SK-N-SH treated with all-trans-retinoic acid at 6 μM for 48 hours (cell line): Measurements from ENCODE around the gene EXOC4.

Source experiments
- ATAC-seq: fragments of 200-7000 bp; cut with Tn5 transposase; 3 replicates; pipeline ENCODE4 v1.9.1; 2020; ENCODE audit warnings: mild to moderate bottlenecking, moderate library complexity
- ARNTL ChIP-seq: fragments of 450-650 bp; formaldehyde crosslinking; IDR thresholded peaks from 2 replicates; pipeline ENCODE4 v1.5.0; 2020; ENCODE audit warnings: low read depth, mild to moderate bottlenecking, moderate library complexity, borderline replicate concordance
- BACH2 ChIP-seq: fragments of 250-450 bp; sonication (Bioruptor Pico); IDR thresholded peaks from 2 replicates; pipeline ENCODE4 v1.9.0; 2021; ENCODE audit warnings: mild to moderate bottlenecking, borderline replicate concordance
- CSDC2 ChIP-seq: fragments of 250-450 bp; sonication (Bioruptor Pico); IDR thresholded peaks from 2 replicates; pipeline ENCODE4 v1.5.0; 2020; ENCODE audit warnings: mild to moderate bottlenecking, moderate library complexity
- ESRRG ChIP-seq: fragments of 250-450 bp; sonication (Bioruptor Pico); IDR thresholded peaks from 2 replicates; pipeline ENCODE4 v1.6.1; 2021; ENCODE audit warnings: mild to moderate bottlenecking
- GLIS3 ChIP-seq: fragments of 250-450 bp; sonication (Bioruptor Pico); IDR thresholded peaks from 2 replicates; pipeline ENCODE4 v1.5.0; 2020; ENCODE audit warnings: mild to moderate bottlenecking, moderate library complexity
- ISL1 ChIP-seq: fragments of 250-450 bp; sonication (Bioruptor Pico); IDR thresholded peaks from 2 replicates; pipeline ENCODE4 v2.1.2; 2022; ENCODE audit warnings: mild to moderate bottlenecking, moderate library complexity
- OSR1 ChIP-seq: fragments of 250-450 bp; sonication (Bioruptor Pico); IDR thresholded peaks from 2 replicates; pipeline ENCODE4 v1.8.0; 2022; ENCODE audit warnings: moderate library complexity, mild to moderate bottlenecking, inconsistent platforms
- PPARA ChIP-seq: fragments of 250-450 bp; sonication (Bioruptor Pico); IDR thresholded peaks from 2 replicates; pipeline ENCODE4 v1.5.0; 2020; ENCODE audit warnings: mild to moderate bottlenecking, borderline replicate concordance
- RARB ChIP-seq: fragments of 250-450 bp; sonication (Bioruptor Pico); IDR thresholded peaks from 2 replicates; pipeline ENCODE4 v1.8.0; 2021; ENCODE audit warnings: mild to moderate bottlenecking, moderate library complexity
- SNAI2 ChIP-seq: fragments of 250-450 bp; sonication (Bioruptor Pico); IDR thresholded peaks from 2 replicates; pipeline ENCODE4 v1.5.0; 2020; ENCODE audit warnings: mild to moderate bottlenecking, moderate library complexity
- ZC3H10 ChIP-seq: fragments of 250-450 bp; sonication (Bioruptor Pico); IDR thresholded peaks from 2 replicates; pipeline ENCODE4 v1.5.1; 2021; ENCODE audit warnings: mild to moderate bottlenecking, moderate library complexity
- ZFP3 ChIP-seq: fragments of 250-450 bp; sonication (Bioruptor Pico); IDR thresholded peaks from 2 replicates; pipeline ENCODE4 v1.5.0; 2020; ENCODE audit warnings: mild to moderate bottlenecking, moderate library complexity
- ZFP30 ChIP-seq: fragments of 450-650 bp; formaldehyde crosslinking; IDR thresholded peaks from 2 replicates; pipeline ENCODE4 v1.5.0; 2022; ENCODE audit warnings: mild to moderate bottlenecking, moderate library complexity
- ZNF565 ChIP-seq: fragments of 450-650 bp; formaldehyde crosslinking; conservative IDR thresholded peaks from 2 replicates; pipeline ENCODE4 v1.5.0; 2020; ENCODE audit warnings: low read depth, mild to moderate bottlenecking, moderate library complexity
- ZNF70 ChIP-seq: fragments of 450-650 bp; formaldehyde crosslinking; IDR thresholded peaks from 2 replicates; pipeline ENCODE4 v1.5.0; 2020; ENCODE audit warnings: mild to moderate bottlenecking, moderate library complexity
- TF ChIP-seq, protein P1 (sequence below): fragments of 250-450 bp; sonication (Bioruptor Pico); IDR thresholded peaks from 2 replicates; pipeline ENCODE4 v1.5.0; 2020; ENCODE audit warnings: mild to moderate bottlenecking, moderate library complexity
- TF ChIP-seq, protein P2 (sequence below): fragments of 250-450 bp; sonication (Bioruptor Pico); IDR thresholded peaks from 2 replicates; pipeline ENCODE4 v1.5.1; 2021; ENCODE audit warnings: mild to moderate bottlenecking, moderate library complexity
- TF ChIP-seq, protein P3 (sequence below): fragments of 250-450 bp; sonication (Bioruptor Pico); IDR thresholded peaks from 2 replicates; pipeline ENCODE4 v1.8.0; 2020; ENCODE audit warnings: mild to moderate bottlenecking, moderate library complexity, borderline replicate concordance
- TF ChIP-seq, protein P4 (sequence below): fragments of 250-450 bp; sonication (Bioruptor Pico); IDR thresholded peaks from 2 replicates; pipeline ENCODE4 v1.5.1; 2020; ENCODE audit warnings: low read depth, mild to moderate bottlenecking, moderate library complexity

EXOC4 gene

DNA sequence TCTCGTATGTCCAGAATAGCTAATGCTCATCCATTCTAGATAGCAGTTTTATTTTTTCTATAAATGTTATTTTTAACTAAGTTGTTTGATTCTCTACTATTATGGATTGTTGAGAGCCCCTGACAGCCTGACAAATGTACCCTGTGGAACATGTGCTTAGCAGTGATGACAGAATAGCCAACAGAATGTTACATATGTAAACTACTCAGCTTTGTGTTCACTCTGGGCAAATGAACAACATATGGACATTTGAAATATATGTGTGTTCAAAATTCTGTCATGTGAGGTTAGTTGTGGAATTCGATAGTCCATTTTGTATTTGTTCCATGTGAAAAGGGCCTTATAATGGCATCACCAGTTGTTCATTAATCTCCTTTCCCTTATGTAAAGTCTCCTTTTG is 199.7 kb downstream of the EXOC4 start:
- 0 out of 3 replicates have a peak, but pooled peaks have one; percentile 22 for ATAC-seq
- TF ChIP-seq, protein P1, sequence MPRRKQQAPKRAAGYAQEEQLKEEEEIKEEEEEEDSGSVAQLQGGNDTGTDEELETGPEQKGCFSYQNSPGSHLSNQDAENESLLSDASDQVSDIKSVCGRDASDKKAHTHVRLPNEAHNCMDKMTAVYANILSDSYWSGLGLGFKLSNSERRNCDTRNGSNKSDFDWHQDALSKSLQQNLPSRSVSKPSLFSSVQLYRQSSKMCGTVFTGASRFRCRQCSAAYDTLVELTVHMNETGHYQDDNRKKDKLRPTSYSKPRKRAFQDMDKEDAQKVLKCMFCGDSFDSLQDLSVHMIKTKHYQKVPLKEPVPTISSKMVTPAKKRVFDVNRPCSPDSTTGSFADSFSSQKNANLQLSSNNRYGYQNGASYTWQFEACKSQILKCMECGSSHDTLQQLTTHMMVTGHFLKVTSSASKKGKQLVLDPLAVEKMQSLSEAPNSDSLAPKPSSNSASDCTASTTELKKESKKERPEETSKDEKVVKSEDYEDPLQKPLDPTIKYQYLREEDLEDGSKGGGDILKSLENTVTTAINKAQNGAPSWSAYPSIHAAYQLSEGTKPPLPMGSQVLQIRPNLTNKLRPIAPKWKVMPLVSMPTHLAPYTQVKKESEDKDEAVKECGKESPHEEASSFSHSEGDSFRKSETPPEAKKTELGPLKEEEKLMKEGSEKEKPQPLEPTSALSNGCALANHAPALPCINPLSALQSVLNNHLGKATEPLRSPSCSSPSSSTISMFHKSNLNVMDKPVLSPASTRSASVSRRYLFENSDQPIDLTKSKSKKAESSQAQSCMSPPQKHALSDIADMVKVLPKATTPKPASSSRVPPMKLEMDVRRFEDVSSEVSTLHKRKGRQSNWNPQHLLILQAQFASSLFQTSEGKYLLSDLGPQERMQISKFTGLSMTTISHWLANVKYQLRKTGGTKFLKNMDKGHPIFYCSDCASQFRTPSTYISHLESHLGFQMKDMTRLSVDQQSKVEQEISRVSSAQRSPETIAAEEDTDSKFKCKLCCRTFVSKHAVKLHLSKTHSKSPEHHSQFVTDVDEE (CRISPR knock-in tag): no peak
- TF ChIP-seq, protein P2, sequence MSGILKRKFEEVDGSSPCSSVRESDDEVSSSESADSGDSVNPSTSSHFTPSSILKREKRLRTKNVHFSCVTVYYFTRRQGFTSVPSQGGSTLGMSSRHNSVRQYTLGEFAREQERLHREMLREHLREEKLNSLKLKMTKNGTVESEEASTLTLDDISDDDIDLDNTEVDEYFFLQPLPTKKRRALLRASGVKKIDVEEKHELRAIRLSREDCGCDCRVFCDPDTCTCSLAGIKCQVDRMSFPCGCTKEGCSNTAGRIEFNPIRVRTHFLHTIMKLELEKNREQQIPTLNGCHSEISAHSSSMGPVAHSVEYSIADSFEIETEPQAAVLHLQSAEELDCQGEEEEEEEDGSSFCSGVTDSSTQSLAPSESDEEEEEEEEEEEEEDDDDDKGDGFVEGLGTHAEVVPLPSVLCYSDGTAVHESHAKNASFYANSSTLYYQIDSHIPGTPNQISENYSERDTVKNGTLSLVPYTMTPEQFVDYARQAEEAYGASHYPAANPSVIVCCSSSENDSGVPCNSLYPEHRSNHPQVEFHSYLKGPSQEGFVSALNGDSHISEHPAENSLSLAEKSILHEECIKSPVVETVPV (CRISPR knock-in tag): no peak
- TF ChIP-seq ISL1 (CRISPR knock-in tag): no peak
- TF ChIP-seq, protein P3, sequence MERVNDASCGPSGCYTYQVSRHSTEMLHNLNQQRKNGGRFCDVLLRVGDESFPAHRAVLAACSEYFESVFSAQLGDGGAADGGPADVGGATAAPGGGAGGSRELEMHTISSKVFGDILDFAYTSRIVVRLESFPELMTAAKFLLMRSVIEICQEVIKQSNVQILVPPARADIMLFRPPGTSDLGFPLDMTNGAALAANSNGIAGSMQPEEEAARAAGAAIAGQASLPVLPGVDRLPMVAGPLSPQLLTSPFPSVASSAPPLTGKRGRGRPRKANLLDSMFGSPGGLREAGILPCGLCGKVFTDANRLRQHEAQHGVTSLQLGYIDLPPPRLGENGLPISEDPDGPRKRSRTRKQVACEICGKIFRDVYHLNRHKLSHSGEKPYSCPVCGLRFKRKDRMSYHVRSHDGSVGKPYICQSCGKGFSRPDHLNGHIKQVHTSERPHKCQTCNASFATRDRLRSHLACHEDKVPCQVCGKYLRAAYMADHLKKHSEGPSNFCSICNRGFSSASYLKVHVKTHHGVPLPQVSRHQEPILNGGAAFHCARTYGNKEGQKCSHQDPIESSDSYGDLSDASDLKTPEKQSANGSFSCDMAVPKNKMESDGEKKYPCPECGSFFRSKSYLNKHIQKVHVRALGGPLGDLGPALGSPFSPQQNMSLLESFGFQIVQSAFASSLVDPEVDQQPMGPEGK (CRISPR knock-in tag): no peak
- no peak for TF ChIP-seq BACH2 (CRISPR knock-in tag)
- TF ChIP-seq, protein P4, sequence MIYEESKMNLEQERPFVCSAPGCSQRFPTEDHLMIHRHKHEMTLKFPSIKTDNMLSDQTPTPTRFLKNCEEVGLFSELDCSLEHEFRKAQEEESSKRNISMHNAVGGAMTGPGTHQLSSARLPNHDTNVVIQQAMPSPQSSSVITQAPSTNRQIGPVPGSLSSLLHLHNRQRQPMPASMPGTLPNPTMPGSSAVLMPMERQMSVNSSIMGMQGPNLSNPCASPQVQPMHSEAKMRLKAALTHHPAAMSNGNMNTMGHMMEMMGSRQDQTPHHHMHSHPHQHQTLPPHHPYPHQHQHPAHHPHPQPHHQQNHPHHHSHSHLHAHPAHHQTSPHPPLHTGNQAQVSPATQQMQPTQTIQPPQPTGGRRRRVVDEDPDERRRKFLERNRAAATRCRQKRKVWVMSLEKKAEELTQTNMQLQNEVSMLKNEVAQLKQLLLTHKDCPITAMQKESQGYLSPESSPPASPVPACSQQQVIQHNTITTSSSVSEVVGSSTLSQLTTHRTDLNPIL (CRISPR knock-in tag): no peak
- TF ChIP-seq OSR1: no peak
- no peak for TF ChIP-seq ZC3H10 (CRISPR knock-in tag)

DNA sequence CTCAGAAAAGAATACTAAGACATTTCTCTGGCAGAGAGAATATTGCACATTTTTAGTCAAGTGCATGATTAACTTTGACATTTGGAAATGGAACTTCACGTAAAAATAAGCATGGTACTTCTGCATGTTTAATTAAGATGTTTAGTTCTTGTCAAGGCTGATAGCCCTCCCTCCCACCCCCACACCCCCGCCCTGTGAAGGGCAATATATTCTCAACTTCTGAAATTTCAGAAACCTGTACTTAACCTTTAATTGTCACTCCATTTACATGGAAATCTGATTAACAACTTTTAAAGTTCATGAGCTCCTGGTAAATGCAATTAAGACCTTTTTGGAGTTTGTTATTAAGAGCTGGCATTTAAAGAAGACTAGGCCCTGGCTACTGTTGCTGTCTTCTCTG is 205.8 kb downstream of the EXOC4 start:
- ATAC-seq: no peak
- TF ChIP-seq ARNTL (CRISPR knock-in tag) (no peak), RARB (CRISPR knock-in tag) (no peak), ZFP30 (CRISPR knock-in tag) (no peak), ZC3H10 (CRISPR knock-in tag) (no peak), ZNF565 (CRISPR knock-in tag) (no peak), GLIS3 (CRISPR knock-in tag) (no peak), ZFP3 (no peak), SNAI2 (CRISPR knock-in tag) (no peak), OSR1 (no peak), PPARA (CRISPR knock-in tag) (no peak), ZNF70 (CRISPR knock-in tag) (no peak), ESRRG (CRISPR knock-in tag) (no peak), CSDC2 (CRISPR knock-in tag) (no peak), BACH2 (CRISPR knock-in tag) (no peak)
- TF ChIP-seq, protein P2 (CRISPR knock-in tag): no peak
- TF ChIP-seq, protein P3 (CRISPR knock-in tag): no peak
- TF ChIP-seq, protein P1 (CRISPR knock-in tag): no peak
- TF ChIP-seq, protein P4 (CRISPR knock-in tag): no peak
